ENCODE data around the gene IL12B.

The IL12B gene

GRCh38 chr5:159333545-159333925 is 3.2 kb upstream of the IL12B start:
- no peak overlapping the region for H3K27ac ChIP-seq
- H3K36me3 ChIP-seq, result no peaks in the 10 kb centered on the region
- H3K4me1 ChIP-seq, result peaks cover 52% of the 10 kb centered on the region
- no peaks in the 10 kb centered on the region for H3K27me3 ChIP-seq
- no peak overlapping the region for H3K4me3 ChIP-seq
- H3K9me3 ChIP-seq, result no peaks in the 10 kb centered on the region
- H4K20me1 ChIP-seq, result no peaks in the 10 kb centered on the region
- TF ChIP-seq Cebpa-rat (IDR thresholded peaks at IDR 0.05), result no peak
- H3K4me2 ChIP-seq, result peak overlapping the region; percentile 76
- no peak overlapping the region for H3K9ac ChIP-seq

- peak overlapping the region; percentile 76 for H3K4me2 ChIP-seq
- no peaks in the 10 kb centered on the region for H3K9me3 ChIP-seq
- H4K20me1 ChIP-seq, result no peaks in the 10 kb centered on the region
- H3K36me3 ChIP-seq, result no peaks in the 10 kb centered on the region
- TF ChIP-seq Cebpa-rat (IDR thresholded peaks at IDR 0.05), result no peak
- no peaks in the 10 kb centered on the region for H3K27me3 ChIP-seq
- peak overlapping the region; percentile 21; the same call in 1 of the 2 replicates for H3K4me3 ChIP-seq
- no peak overlapping the region for H3K9ac ChIP-seq
- H3K27ac ChIP-seq, result no peak overlapping the region; the same call in 1 of the 2 replicates
- H3K4me1 ChIP-seq, result peaks cover 51% of the 10 kb centered on the region
These were observed 2.7 kb upstream of the IL12B start for GRCh38 chr5:159332800-159333544.

- no peak for TF ChIP-seq Cebpa-rat (IDR thresholded peaks at IDR 0.05)
- Histone ChIP-seq H3K4me3 (peak overlapping the region; percentile 70), H3K4me1 (peaks cover 40% of the 10 kb centered on the region), H3K36me3 (no peaks in the 10 kb centered on the region), H3K4me2 (peak overlapping the region; percentile 76), H3K27ac (peak overlapping the region; percentile 73), H3K9me3 (no peaks in the 10 kb centered on the region), H3K27me3 (no peaks in the 10 kb centered on the region), H4K20me1 (no peaks in the 10 kb centered on the region), H3K9ac (peak overlapping the region; percentile 69)
These were observed 1.0 kb upstream of the IL12B start for GRCh38 chr5:159331093-159331973.

GRCh38 chr5:159324986-159325385 is 5.3 kb downstream of the IL12B start:
- Histone ChIP-seq H3K36me3 (no peaks in the 10 kb centered on the region), H4K20me1 (no peaks in the 10 kb centered on the region), H3K4me1 (no peaks in the 10 kb centered on the region), H3K4me2 (no peak overlapping the region), H3K9ac (no peak overlapping the region), H3K4me3 (no peak overlapping the region), H3K9me3 (no peaks in the 10 kb centered on the region), H3K27ac (no peak overlapping the region), H3K27me3 (no peaks in the 10 kb centered on the region)
- TF ChIP-seq Cebpa-rat (IDR thresholded peaks at IDR 0.05), result no peak

- TF ChIP-seq Cebpa-rat (IDR thresholded peaks at IDR 0.05), result no peak
- no peak overlapping the region for H3K9ac ChIP-seq
- no peaks in the 10 kb centered on the region for H3K36me3 ChIP-seq
These were observed 6.1 kb downstream of the IL12B start for GRCh38 chr5:159324102-159324755.

GRCh38 chr5:159322180-159322579 is 8.1 kb downstream of the IL12B start:
- no peak overlapping the region for H3K4me2 ChIP-seq
- TF ChIP-seq Cebpa-rat (IDR thresholded peaks at IDR 0.05), result no peak

More at GRCh38 chr5:159324102-159324755, 6.1 kb downstream of the IL12B start:
- Histone ChIP-seq H3K27ac (no peak overlapping the region), H3K4me3 (no peak overlapping the region), H3K4me1 (no peaks in the 10 kb centered on the region), H4K20me1 (no peaks in the 10 kb centered on the region), H3K4me2 (no peak overlapping the region), H3K27me3 (no peaks in the 10 kb centered on the region), H3K9me3 (no peaks in the 10 kb centered on the region)

GRCh38 chr5:159319832-159320231 is 10.5 kb downstream of the IL12B start:
- H3K36me3 ChIP-seq, result no peaks in the 10 kb centered on the region
- H3K9ac ChIP-seq, result no peak overlapping the region
- no peaks in the 10 kb centered on the region for H3K9me3 ChIP-seq
- no peak for TF ChIP-seq Cebpa-rat (IDR thresholded peaks at IDR 0.05)
- H3K4me1 ChIP-seq, result no peaks in the 10 kb centered on the region
- H3K27ac ChIP-seq, result no peak overlapping the region
- H4K20me1 ChIP-seq, result no peaks in the 10 kb centered on the region
- no peaks in the 10 kb centered on the region for H3K27me3 ChIP-seq
- no peak overlapping the region for H3K4me2 ChIP-seq
- no peak overlapping the region for H3K4me3 ChIP-seq

More at GRCh38 chr5:159322180-159322579, 8.1 kb downstream of the IL12B start:
- Histone ChIP-seq H3K9ac (no peak overlapping the region), H3K9me3 (no peaks in the 10 kb centered on the region), H3K4me1 (no peaks in the 10 kb centered on the region), H3K27me3 (no peaks in the 10 kb centered on the region), H3K27ac (no peak overlapping the region), H4K20me1 (no peaks in the 10 kb centered on the region), H3K36me3 (no peaks in the 10 kb centered on the region), H3K4me3 (no peak overlapping the region)

GRCh38 chr5:159319363-159319762 is 10.9 kb downstream of the IL12B start:
- H3K36me3 ChIP-seq, result no peaks in the 10 kb centered on the region
- no peak overlapping the region for H3K27ac ChIP-seq
- H3K4me1 ChIP-seq, result no peaks in the 10 kb centered on the region
- H3K4me3 ChIP-seq, result no peak overlapping the region
- H3K9ac ChIP-seq, result no peak overlapping the region
- no peaks in the 10 kb centered on the region for H4K20me1 ChIP-seq
- H3K27me3 ChIP-seq, result no peaks in the 10 kb centered on the region
- no peaks in the 10 kb centered on the region for H3K9me3 ChIP-seq
- no peak for TF ChIP-seq Cebpa-rat (IDR thresholded peaks at IDR 0.05)
- no peak overlapping the region for H3K4me2 ChIP-seq

- no peak for TF ChIP-seq Cebpa-rat (IDR thresholded peaks at IDR 0.05)
- H3K36me3 ChIP-seq, result no peaks in the 10 kb centered on the region
- no peak overlapping the region for H3K9ac ChIP-seq
- no peak overlapping the region for H3K4me3 ChIP-seq
- H3K4me2 ChIP-seq, result no peak overlapping the region
- no peaks in the 10 kb centered on the region for H3K9me3 ChIP-seq
- H3K27me3 ChIP-seq, result no peaks in the 10 kb centered on the region
- H3K4me1 ChIP-seq, result no peaks in the 10 kb centered on the region
- H4K20me1 ChIP-seq, result no peaks in the 10 kb centered on the region
- H3K27ac ChIP-seq, result no peak overlapping the region
These were observed 11.8 kb downstream of the IL12B start for GRCh38 chr5:159318448-159318847.

All from BLaER1 (cell line).